PFSK-1 (cell line): ENCODE results near the gene NAGS.

Experiments
- FOXP2 ChIP-seq: optimal IDR thresholded peaks from 2 replicates; pipeline ENCODE3; 2011; ENCODE audit warnings: borderline replicate concordance, control low read depth, inconsistent platforms; ENCODE audit not compliant: insufficient read depth; ENCODE audit errors: extremely low read length, extremely low read depth
- POLR2AphosphoS5 ChIP-seq: IDR thresholded peaks from 2 replicates; pipeline ENCODE4 v1.6.1; 2012; ENCODE audit warnings: low read depth, mild to moderate bottlenecking, control low read depth, low read length, moderate library complexity
- REST ChIP-seq, 2 experiments: IDR thresholded peaks; 2 replicates each; pipeline versions ENCODE4 v1.6.1 to v1.8.0; 2011 to 2012; ENCODE audit warnings: low read depth in 2 of 2, low read length in 2 of 2, control low read depth in 1 of 2, inconsistent platforms in 1 of 2, mild to moderate bottlenecking in 1 of 2, moderate library complexity in 1 of 2; ENCODE audit not compliant: insufficient read depth in 1 of 2
- SIN3A ChIP-seq: IDR thresholded peaks from 2 replicates; pipeline ENCODE4 v1.6.1; 2012; ENCODE audit warnings: mild to moderate bottlenecking, low read length, moderate library complexity, borderline replicate concordance; ENCODE audit not compliant: insufficient read depth
- TAF1 ChIP-seq: IDR thresholded peaks from 2 replicates; pipeline ENCODE4 v1.6.1; 2012; ENCODE audit warnings: low read length, control low read depth, borderline replicate concordance; ENCODE audit not compliant: insufficient read depth

The NAGS gene

GRCh38 chr17:43987131-43988021 is 17.0 kb upstream of the NAGS start:
- TF ChIP-seq TAF1: no peak
- no peak for TF ChIP-seq POLR2AphosphoS5
- no peak for TF ChIP-seq REST (IDR thresholded peaks at IDR 0.05; ENCODE audit: insufficient read depth in 1 of 2, low read depth in 2 of 2, low read length in 2 of 2)
- no peak for TF ChIP-seq FOXP2
- no peak for TF ChIP-seq SIN3A

- TF ChIP-seq SIN3A: no peak
- no peak for TF ChIP-seq TAF1
- TF ChIP-seq FOXP2: no peak
- TF ChIP-seq REST (IDR thresholded peaks at IDR 0.05; ENCODE audit: insufficient read depth in 1 of 2, low read depth in 2 of 2, low read length in 2 of 2): no peak
- TF ChIP-seq POLR2AphosphoS5: no peak
These were observed 16.1 kb upstream of the NAGS start for GRCh38 chr17:43988301-43988700.

GRCh38 chr17:43992641-43993040 is 11.8 kb upstream of the NAGS start:
- TF ChIP-seq TAF1 (no peak), REST (IDR thresholded peaks at IDR 0.05; ENCODE audit: insufficient read depth in 1 of 2, low read depth in 2 of 2, low read length in 2 of 2) (no peak), POLR2AphosphoS5 (no peak), SIN3A (no peak), FOXP2 (no peak)

- TF ChIP-seq FOXP2 (no peak), REST (IDR thresholded peaks at IDR 0.05; ENCODE audit: insufficient read depth in 1 of 2, low read depth in 2 of 2, low read length in 2 of 2) (no peak), SIN3A (no peak), TAF1 (no peak), POLR2AphosphoS5 (no peak)
These were observed 9.9 kb upstream of the NAGS start for GRCh38 chr17:43994272-43995149.
